MM.1S (cell line): ENCODE measurements around the gene CDX1.

Experiments used
- DNase-seq: peaks from one replicate; pipeline ENCODE4 v3.0.0-alpha.2; 2015
- H2AFZ ChIP-seq: fragments of 300-600 bp; sonication (generic); 2 replicates; pipeline ENCODE4 v1.6.0; 2016; ENCODE audit warnings: antibody characterized with exemption, low read length
- H3F3A ChIP-seq: fragments of 300-600 bp; sonication (generic); 2 replicates; pipeline ENCODE4 v1.6.1; 2016; ENCODE audit warnings: mild to moderate bottlenecking, antibody characterized with exemption, low read length, moderate library complexity, mixed read lengths; ENCODE audit not compliant: insufficient read depth
- H3K27ac ChIP-seq: fragments of 300-600 bp; sonication (generic); 2 replicates; pipeline ENCODE4 v1.5.1; 2016; ENCODE audit warnings: mild to moderate bottlenecking, low read length
- H3K27me3 ChIP-seq: fragments of 300-600 bp; sonication (generic); replicated peaks from 2 replicates; pipeline ENCODE4 v1.6.0; 2016; ENCODE audit warnings: low read length; ENCODE audit not compliant: insufficient read depth
- H3K36me3 ChIP-seq: fragments of 300-600 bp; sonication (generic); replicated peaks from 2 replicates; pipeline ENCODE4 v1.6.1; 2016; ENCODE audit warnings: mild to moderate bottlenecking, low read length, mixed read lengths; ENCODE audit not compliant: insufficient read depth
- H3K4me1 ChIP-seq: fragments of 300-600 bp; sonication (generic); 2 replicates; pipeline ENCODE4 v1.6.1; 2016; ENCODE audit warnings: low read length, mixed read lengths
- H3K4me2 ChIP-seq: fragments of 300-600 bp; sonication (generic); 2 replicates; pipeline ENCODE4 v1.6.0; 2016; ENCODE audit warnings: low read depth, low read length
- H3K4me3 ChIP-seq: fragments of 300-600 bp; sonication (generic); 2 replicates; pipeline ENCODE4 v1.5.1; 2016; ENCODE audit warnings: low read length, mixed read lengths
- H3K79me2 ChIP-seq: fragments of 300-600 bp; sonication (generic); 2 replicates; pipeline ENCODE4 v1.6.1; 2016; ENCODE audit warnings: mixed run types, low read length, mixed read lengths
- H3K9ac ChIP-seq: fragments of 300-600 bp; sonication (generic); 2 replicates; pipeline ENCODE4 v1.6.1; 2016; ENCODE audit warnings: low read length, mixed read lengths
- H3K9me2 ChIP-seq: fragments of 300-600 bp; sonication (generic); replicated peaks from 2 replicates; pipeline ENCODE4 v1.6.1; 2016; ENCODE audit warnings: mild to moderate bottlenecking, low read length, mixed read lengths; ENCODE audit not compliant: insufficient read depth
- H3K9me3 ChIP-seq: fragments of 300-600 bp; sonication (generic); replicated peaks from 2 replicates; pipeline ENCODE4 v1.6.1; 2016; ENCODE audit warnings: mild to moderate bottlenecking, low read length, mixed read lengths; ENCODE audit not compliant: insufficient read depth
- H4K20me1 ChIP-seq: fragments of 300-600 bp; sonication (generic); 2 replicates; pipeline ENCODE4 v1.6.1; 2016; ENCODE audit warnings: mild to moderate bottlenecking, low read length, moderate library complexity, mixed read lengths; ENCODE audit not compliant: insufficient read depth
- CTCF ChIP-seq: fragments of 300-600 bp; sonication (generic); IDR thresholded peaks from 2 replicates; pipeline ENCODE4 v1.5.1; 2016; ENCODE audit warnings: antibody characterized with exemption, low read length, mixed read lengths
- EZH2 ChIP-seq: fragments of 300-600 bp; sonication (generic); optimal IDR thresholded peaks from 2 replicates; pipeline ENCODE3; 2017; ENCODE audit warnings: low read depth, mild to moderate bottlenecking, antibody characterized with exemption, low read length, mixed read lengths
- EZH2phosphoT487 ChIP-seq: fragments of 300-600 bp; sonication (generic); IDR thresholded peaks from 2 replicates; pipeline ENCODE4 v1.6.1; 2018; ENCODE audit warnings: antibody characterized with exemption, low read length

CDX1 gene

GRCh38 chr5:150166650-150167511 is at the start of gene CDX1:
TSS of gene CDX1 (plus strand) at chr5:150166778. CDS start at chr5:150166877, 99 bp downstream.
- no peak within 1 kb of the TSS for H3K9ac ChIP-seq
- H3K27me3 ChIP-seq = peaks cover 17% of the 10 kb centered on the region
- H3K4me3 ChIP-seq = no peak within 1 kb of the TSS
- no peaks in the 10 kb centered on the region for H4K20me1 ChIP-seq
- no peak for DNase-seq
- H3K27ac ChIP-seq = no peak within 1 kb of the TSS
- TF ChIP-seq EZH2phosphoT487 (no peak), CTCF (no peak), EZH2 (no peak)
- H2AFZ ChIP-seq = no peak within 1 kb of the TSS
- no peaks in the 10 kb centered on the region for H3K9me2 ChIP-seq
- H3F3A ChIP-seq = no peaks in the 10 kb centered on the region
- no peak within 1 kb of the TSS for H3K4me2 ChIP-seq
- no peaks in the 10 kb centered on the region for H3K79me2 ChIP-seq
- H3K9me3 ChIP-seq = no peaks in the 10 kb centered on the region
- H3K4me1 ChIP-seq = no peaks in the 10 kb centered on the region
- no peaks in the 10 kb centered on the region for H3K36me3 ChIP-seq

GRCh38 chr5:150117945-150118560 is 48.5 kb upstream of the CDX1 start:
- no peak overlapping the region for H3K4me2 ChIP-seq
- H2AFZ ChIP-seq = no peak overlapping the region
- H3K27me3 ChIP-seq = no peaks in the 10 kb centered on the region
- no peak for DNase-seq
- no peaks in the 10 kb centered on the region for H3K9me3 ChIP-seq
- TF ChIP-seq EZH2phosphoT487 (no peak), EZH2 (no peak), CTCF (no peak)
- no peaks in the 10 kb centered on the region for H3F3A ChIP-seq
- no peak overlapping the region for H3K27ac ChIP-seq
- no peak overlapping the region for H3K9ac ChIP-seq
- H3K9me2 ChIP-seq = no peaks in the 10 kb centered on the region
- H3K4me1 ChIP-seq = no peaks in the 10 kb centered on the region
- H3K79me2 ChIP-seq = no peaks in the 10 kb centered on the region
- H3K36me3 ChIP-seq = no peaks in the 10 kb centered on the region
- H4K20me1 ChIP-seq = no peaks in the 10 kb centered on the region
- H3K4me3 ChIP-seq = no peak overlapping the region

- Histone ChIP-seq H3K27ac (no peak overlapping the region), H3K36me3 (no peaks in the 10 kb centered on the region), H3K4me3 (no peak overlapping the region), H3F3A (no peaks in the 10 kb centered on the region), H3K4me1 (no peaks in the 10 kb centered on the region), H2AFZ (no peak overlapping the region), H3K79me2 (no peaks in the 10 kb centered on the region), H3K9me2 (no peaks in the 10 kb centered on the region), H3K4me2 (no peak overlapping the region), H4K20me1 (no peaks in the 10 kb centered on the region), H3K9me3 (no peaks in the 10 kb centered on the region), H3K27me3 (no peaks in the 10 kb centered on the region), H3K9ac (no peak overlapping the region)
- TF ChIP-seq EZH2phosphoT487 = no peak
- TF ChIP-seq EZH2 = no peak
- TF ChIP-seq CTCF = no peak
- no peak for DNase-seq
These were observed 47.9 kb upstream of the CDX1 start for GRCh38 chr5:150118561-150119229.
